Neural cell (in vitro differentiated cells): ENCODE data around the gene PROM2. TPM values are rescaled to one million over a fixed set of nuclear protein-coding genes. Genes with fewer than 3 reads are reported as not detected.

Experiments
- H2AFZ ChIP-seq: fragments of 200-600, 300-800 bp; sonication (generic), shearing (Covaris generic); 2 replicates; pipeline ENCODE4 v1.6.0; 2014; ENCODE audit warnings: low read depth, mild to moderate bottlenecking, antibody characterized with exemption, low read length, moderate library complexity
- H3F3A ChIP-seq: fragments of 200-600 bp; shearing (Covaris generic); 2 replicates; pipeline ENCODE4 v1.6.1; 2016; ENCODE audit warnings: mild to moderate bottlenecking, moderate library complexity, mixed read lengths, antibody characterized with exemption, low read length; ENCODE audit not compliant: insufficient read depth, poor library complexity, severe bottlenecking
- H3K27ac ChIP-seq: fragments of 200-600, 300-800 bp; sonication (generic), shearing (Covaris generic); 2 replicates; pipeline ENCODE4 v1.5.1; 2014; ENCODE audit warnings: mild to moderate bottlenecking, low read length, moderate library complexity
- H3K27me3 ChIP-seq: fragments of 300-800, 200-600 bp; sonication (generic), shearing (Covaris generic); 2 replicates; pipeline ENCODE4 v1.6.0; 2014; ENCODE audit warnings: mild to moderate bottlenecking, low read depth, low read length, moderate library complexity; ENCODE audit not compliant: insufficient read depth
- H3K36me3 ChIP-seq: fragments of 300-800, 200-600 bp; sonication (generic), shearing (Covaris generic); 2 replicates; pipeline ENCODE4 v1.5.1; 2014; ENCODE audit warnings: mild to moderate bottlenecking, antibody characterized with exemption, low read length, moderate library complexity; ENCODE audit not compliant: insufficient read depth
- H3K4me2 ChIP-seq: fragments of 300-800, 200-600 bp; sonication (generic), shearing (Covaris generic); 2 replicates; pipeline ENCODE4 v1.6.0; 2014; ENCODE audit warnings: mild to moderate bottlenecking, low read length
- H3K4me3 ChIP-seq: fragments of 300-800, 200-600 bp; sonication (generic), shearing (Covaris generic); 2 replicates; pipeline ENCODE4 v1.5.1; 2014; ENCODE audit warnings: mild to moderate bottlenecking, low read length, moderate library complexity
- H3K79me2 ChIP-seq: fragments of 200-600 bp; shearing (Covaris generic); replicated peaks from 2 replicates; pipeline ENCODE4 v1.6.0; 2014; ENCODE audit warnings: mild to moderate bottlenecking, low read length, moderate library complexity; ENCODE audit not compliant: insufficient read depth
- H3K9ac ChIP-seq: fragments of 300-800, 200-600 bp; sonication (generic), shearing (Covaris generic); 2 replicates; pipeline ENCODE4 v1.6.1; 2016; ENCODE audit warnings: mild to moderate bottlenecking, low read length, mixed read lengths
- H3K9me2 ChIP-seq: fragments of 200-600 bp; shearing (Covaris generic); 2 replicates; pipeline ENCODE4 v1.6.1; 2016; ENCODE audit warnings: mild to moderate bottlenecking, low read length, mixed read lengths; ENCODE audit not compliant: insufficient read depth
- H3K9me3 ChIP-seq: fragments of 200-600, 300-800 bp; sonication (generic), shearing (Covaris generic); 2 replicates; pipeline ENCODE4 v1.6.1; 2016; ENCODE audit warnings: mild to moderate bottlenecking, mixed run types, low read length, moderate library complexity, mixed read lengths
- H4K20me1 ChIP-seq: fragments of 200-600 bp; shearing (Covaris generic); 2 replicates; pipeline ENCODE4 v1.6.1; 2016; ENCODE audit warnings: mild to moderate bottlenecking, mixed run types; ENCODE audit not compliant: insufficient read depth
- EP300 ChIP-seq: fragments of 450-650 bp; conservative IDR thresholded peaks from 2 replicates; pipeline ENCODE4 v1.6.1; 2014; ENCODE audit warnings: antibody characterized with exemption, mild to moderate bottlenecking, moderate library complexity; ENCODE audit not compliant: poor library complexity, severe bottlenecking
- EZH2 ChIP-seq: fragments of 200-600, 300-800 bp; shearing (Covaris generic), sonication (generic); IDR thresholded peaks from 2 replicates; pipeline ENCODE4 v1.6.1; 2014; ENCODE audit warnings: antibody characterized with exemption, low read length, borderline replicate concordance, mild to moderate bottlenecking; ENCODE audit not compliant: insufficient read depth, poor library complexity, severe bottlenecking
- MXI1 ChIP-seq: fragments of 450-650 bp; conservative IDR thresholded peaks from 2 replicates; pipeline ENCODE4 v1.6.1; 2014; ENCODE audit warnings: antibody characterized with exemption, mild to moderate bottlenecking; ENCODE audit not compliant: poor library complexity, severe bottlenecking
- POLR2AphosphoS5 ChIP-seq: IDR thresholded peaks from 2 replicates; pipeline ENCODE4 v1.6.1; 2012
- RAD21 ChIP-seq: fragments of 450-650 bp; conservative IDR thresholded peaks from 2 replicates; pipeline ENCODE4 v1.6.1; 2014; ENCODE audit warnings: antibody characterized with exemption, mild to moderate bottlenecking, moderate library complexity
- REST ChIP-seq: IDR thresholded peaks from 2 replicates; pipeline ENCODE4 v1.6.1; 2012; ENCODE audit warnings: borderline replicate concordance
- SMC3 ChIP-seq: fragments of 450-650 bp; conservative IDR thresholded peaks from 2 replicates; pipeline ENCODE4 v1.6.1; 2014; ENCODE audit warnings: antibody characterized with exemption, mild to moderate bottlenecking, moderate library complexity; ENCODE audit not compliant: poor library complexity
- TAF1 ChIP-seq: IDR thresholded peaks from 2 replicates; pipeline ENCODE4 v1.6.1; 2012; ENCODE audit warnings: low read depth
- polyA plus RNA-seq: library from polyadenylated mRNA; depleted of rRNA; stranded (reverse); fragments of >200 nt; gene quantifications from 2 replicates; pipeline ENCODE4 v1.2.3, GENCODE V29; 2014
- TF ChIP-seq, protein P1 (sequence below): fragments of 450-650 bp; IDR thresholded peaks from 2 replicates; pipeline ENCODE4 v1.5.1; 2014; ENCODE audit warnings: antibody characterized with exemption, mild to moderate bottlenecking, moderate library complexity; ENCODE audit not compliant: poor library complexity, severe bottlenecking

PROM2 gene
- polyA plus RNA-seq, 1 donor from 2014 or later, result 2.2 TPM

DNA sequence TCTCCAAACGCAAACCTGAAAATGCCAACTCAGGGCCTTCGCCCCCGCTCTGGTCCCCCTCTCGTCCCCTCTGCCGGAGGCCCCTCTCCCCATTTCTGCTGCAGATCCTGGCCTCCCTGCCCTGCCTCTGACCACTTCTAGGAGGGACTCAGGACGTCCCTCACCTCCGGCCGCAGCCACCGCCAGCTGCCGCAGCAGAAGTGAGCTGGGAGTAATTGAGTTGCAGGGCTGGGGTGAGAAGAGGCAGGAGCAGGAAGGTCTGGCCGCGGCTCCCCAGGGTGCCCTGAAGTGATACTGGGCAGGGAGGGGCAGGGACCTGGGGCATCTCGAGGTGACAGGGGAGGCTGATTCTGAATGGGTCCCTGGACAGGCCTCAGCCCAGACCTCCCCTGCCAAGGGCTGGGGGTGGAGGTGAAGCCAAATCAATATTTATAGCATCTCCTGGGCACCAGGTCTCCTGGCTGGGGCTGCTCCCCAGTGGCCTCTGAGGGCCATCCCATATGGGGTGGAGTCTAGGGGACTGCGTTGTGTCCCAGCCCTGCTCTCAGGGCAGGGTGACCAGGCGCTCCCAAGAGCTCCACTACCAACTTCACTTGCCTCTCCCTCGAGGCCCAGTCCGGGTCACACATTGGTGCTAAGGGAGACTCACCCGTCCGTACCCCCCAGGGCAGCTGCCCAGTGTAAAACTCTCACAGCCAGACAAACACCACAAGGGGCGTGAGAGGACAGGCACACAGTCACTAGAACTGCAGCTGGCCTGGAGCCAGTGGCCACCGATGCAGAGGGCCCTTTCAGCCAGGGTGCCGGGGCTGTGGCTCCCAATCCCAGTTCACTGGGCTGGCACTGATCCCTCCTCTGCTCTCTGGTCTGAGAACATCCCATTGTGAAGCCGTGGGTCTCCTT lies 55.9 kb downstream of the PROM2 start:
- Histone ChIP-seq H3K27ac (no peak overlapping the region), H3K9me3 (peaks cover 21% of the 10 kb centered on the region), H3K9ac (no peak overlapping the region), H3K36me3 (no peaks in the 10 kb centered on the region), H3K79me2 (no peaks in the 10 kb centered on the region), H2AFZ (no peak overlapping the region), H3K4me2 (no peak overlapping the region), H3F3A (no peaks in the 10 kb centered on the region), H3K4me3 (no peak overlapping the region), H3K27me3 (no peaks in the 10 kb centered on the region), H3K9me2 (no peaks in the 10 kb centered on the region), H4K20me1 (no peaks in the 10 kb centered on the region)
- no peak for TF ChIP-seq EZH2
- no peak for TF ChIP-seq REST
- TF ChIP-seq EP300, result no peak
- TF ChIP-seq, protein P1, sequence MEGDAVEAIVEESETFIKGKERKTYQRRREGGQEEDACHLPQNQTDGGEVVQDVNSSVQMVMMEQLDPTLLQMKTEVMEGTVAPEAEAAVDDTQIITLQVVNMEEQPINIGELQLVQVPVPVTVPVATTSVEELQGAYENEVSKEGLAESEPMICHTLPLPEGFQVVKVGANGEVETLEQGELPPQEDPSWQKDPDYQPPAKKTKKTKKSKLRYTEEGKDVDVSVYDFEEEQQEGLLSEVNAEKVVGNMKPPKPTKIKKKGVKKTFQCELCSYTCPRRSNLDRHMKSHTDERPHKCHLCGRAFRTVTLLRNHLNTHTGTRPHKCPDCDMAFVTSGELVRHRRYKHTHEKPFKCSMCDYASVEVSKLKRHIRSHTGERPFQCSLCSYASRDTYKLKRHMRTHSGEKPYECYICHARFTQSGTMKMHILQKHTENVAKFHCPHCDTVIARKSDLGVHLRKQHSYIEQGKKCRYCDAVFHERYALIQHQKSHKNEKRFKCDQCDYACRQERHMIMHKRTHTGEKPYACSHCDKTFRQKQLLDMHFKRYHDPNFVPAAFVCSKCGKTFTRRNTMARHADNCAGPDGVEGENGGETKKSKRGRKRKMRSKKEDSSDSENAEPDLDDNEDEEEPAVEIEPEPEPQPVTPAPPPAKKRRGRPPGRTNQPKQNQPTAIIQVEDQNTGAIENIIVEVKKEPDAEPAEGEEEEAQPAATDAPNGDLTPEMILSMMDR, result no peak
- no peak for TF ChIP-seq MXI1
- no peak for TF ChIP-seq RAD21
- no peak for TF ChIP-seq SMC3
- no peak for TF ChIP-seq TAF1
- no peak for TF ChIP-seq POLR2AphosphoS5

DNA sequence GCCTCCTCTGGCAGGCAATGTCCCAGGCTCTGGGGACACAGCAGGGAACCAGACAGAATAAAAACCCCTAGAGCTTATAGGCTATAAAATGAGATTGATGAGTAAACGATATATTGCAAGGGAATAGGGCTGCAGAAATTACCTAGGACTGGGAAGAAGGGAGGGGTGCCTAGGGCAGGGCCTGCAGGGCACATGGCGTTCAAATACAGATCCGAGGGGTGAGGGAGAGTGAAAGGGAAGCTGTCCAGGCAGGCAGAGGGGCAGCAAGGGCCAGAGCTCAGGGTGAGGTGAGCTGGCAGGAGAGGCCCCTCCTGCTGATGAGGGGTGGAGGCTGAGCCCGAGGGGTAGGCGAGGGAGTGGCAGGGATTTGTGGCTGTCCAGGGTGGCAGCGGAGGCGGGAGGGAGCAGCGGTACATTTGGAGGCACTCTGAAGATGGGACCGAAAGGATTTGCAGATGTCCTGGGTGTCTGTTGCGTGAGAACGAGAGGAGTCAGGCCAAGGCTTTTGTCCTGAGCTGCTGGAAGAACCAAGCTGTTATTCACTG lies 56.6 kb downstream of the PROM2 start:
- Histone ChIP-seq H3K9me3 (peaks cover 15% of the 10 kb centered on the region), H4K20me1 (no peaks in the 10 kb centered on the region), H2AFZ (no peak overlapping the region), H3K4me3 (no peak overlapping the region), H3K4me2 (no peak overlapping the region), H3K9ac (no peak overlapping the region), H3K27me3 (no peaks in the 10 kb centered on the region), H3K79me2 (no peaks in the 10 kb centered on the region), H3F3A (no peaks in the 10 kb centered on the region), H3K27ac (no peak overlapping the region), H3K36me3 (no peaks in the 10 kb centered on the region), H3K9me2 (no peaks in the 10 kb centered on the region)
- TF ChIP-seq RAD21 (no peak), EP300 (no peak), MXI1 (no peak), REST (no peak), POLR2AphosphoS5 (no peak), EZH2 (no peak), TAF1 (no peak), SMC3 (no peak)
- TF ChIP-seq, protein P1, result no peak
